Measurements from ENCODE around the gene SGIP1.
A peak's percentile ranks its signal among the peaks of the same experiment; 100 is the strongest.
"Not testable (repeated sequence)": the region's sequence is repeated elsewhere in the genome, so short reads cannot be mapped to it uniquely, and the experiment has no call there.

SGIP1 gene

DNA sequence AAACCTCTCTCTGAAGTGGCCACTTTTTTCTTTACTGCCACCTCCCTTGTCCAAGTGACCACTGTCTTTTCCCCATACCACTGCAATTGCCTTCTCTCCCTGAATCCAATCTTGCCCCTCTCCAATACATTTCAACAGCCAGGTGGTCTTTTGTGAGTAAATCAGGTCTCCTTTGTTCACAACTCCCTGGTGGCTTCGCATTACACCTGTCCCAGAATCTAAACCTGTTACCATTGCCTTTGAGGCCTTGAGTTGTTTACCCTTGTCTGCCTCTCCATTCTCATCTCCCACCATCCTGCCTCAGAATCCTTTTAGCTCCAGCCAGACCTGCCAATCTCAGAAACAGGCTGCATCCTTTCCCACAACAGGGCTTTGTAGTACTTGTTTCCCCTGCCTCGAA is 196.5 kb downstream of the SGIP1 start:
- DNase-seq (ENCODE audit: low spot score): no peak

DNA sequence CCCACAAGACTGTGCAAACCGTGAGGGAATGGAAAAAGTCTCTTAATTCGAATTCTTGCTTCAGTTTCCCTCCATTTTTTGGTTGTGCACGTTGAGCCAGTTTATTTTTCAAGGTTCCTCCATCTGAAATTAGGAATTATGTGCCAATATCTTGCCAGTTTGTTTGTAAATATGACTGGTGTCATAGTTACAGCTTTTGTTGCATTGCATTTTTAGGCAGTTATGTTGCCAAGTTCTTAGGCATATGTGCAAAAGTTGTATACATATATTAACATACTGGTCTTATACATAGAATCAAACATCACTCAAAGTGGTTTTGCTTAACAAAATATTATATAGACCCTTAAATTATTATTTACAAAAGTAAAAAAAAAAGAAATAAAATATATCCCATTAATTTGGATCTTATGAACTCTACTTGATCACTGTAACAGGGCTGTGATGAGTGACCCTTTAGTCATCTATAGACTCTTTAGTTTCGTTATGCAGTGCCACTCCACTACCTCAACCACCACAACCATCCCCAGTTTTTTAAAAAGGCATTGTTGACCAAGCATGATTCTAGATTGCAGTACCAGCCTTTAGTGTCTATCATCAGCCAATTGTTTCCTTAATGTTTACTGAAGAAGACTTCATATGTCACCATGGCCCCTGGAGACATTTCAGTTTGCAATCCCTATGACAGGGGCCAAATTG is 197.4 kb downstream of the SGIP1 start:
- no peak for DNase-seq (ENCODE audit: low spot score)

- DNase-seq (ENCODE audit: low spot score): peak; percentile 10
Measured at GRCh38 chr1:66732407-66733166, 198.6 kb downstream of the SGIP1 start.

GRCh38 chr1:66733348-66734017 is 199.5 kb downstream of the SGIP1 start:
- no peak for DNase-seq (ENCODE audit: low spot score)

- not testable (repeated sequence) for DNase-seq (ENCODE audit: low spot score)
Measured at GRCh38 chr1:66734531-66734930, 200.6 kb downstream of the SGIP1 start.

DNA sequence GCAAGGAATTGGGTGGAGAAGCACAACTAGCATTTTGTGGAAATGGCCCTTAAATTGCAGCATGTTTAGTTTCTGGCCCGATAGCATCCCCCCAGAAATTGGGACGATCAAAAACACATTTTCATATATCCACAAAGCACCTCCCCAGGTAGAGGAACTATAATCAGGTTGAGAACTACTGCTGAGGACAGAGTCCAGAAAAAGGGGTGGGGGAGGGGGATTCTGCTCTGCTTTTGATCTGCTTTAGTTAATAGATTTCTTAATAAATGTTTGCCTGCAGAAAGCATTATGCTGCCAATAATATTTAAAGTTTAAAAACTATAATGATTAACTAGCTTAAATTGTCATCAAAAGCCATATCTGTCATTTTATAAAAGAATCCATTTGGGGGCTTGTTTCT is 203.9 kb downstream of the SGIP1 start:
- no peak for DNase-seq (ENCODE audit: low spot score)

GRCh38 chr1:66739401-66740157 is 205.6 kb downstream of the SGIP1 start:
- DNase-seq (ENCODE audit: low spot score): no peak

GRCh38 chr1:66745451-66745850 is 211.5 kb downstream of the SGIP1 start:
- no peak for DNase-seq (ENCODE audit: low spot score)

- DNase-seq (ENCODE audit: low spot score): peak; percentile 32
Measured at GRCh38 chr1:66747501-66747900, 213.5 kb downstream of the SGIP1 start.

GRCh38 chr1:66750577-66750976 is 216.6 kb downstream of the SGIP1 start:
- DNase-seq (ENCODE audit: low spot score): no peak

DNA sequence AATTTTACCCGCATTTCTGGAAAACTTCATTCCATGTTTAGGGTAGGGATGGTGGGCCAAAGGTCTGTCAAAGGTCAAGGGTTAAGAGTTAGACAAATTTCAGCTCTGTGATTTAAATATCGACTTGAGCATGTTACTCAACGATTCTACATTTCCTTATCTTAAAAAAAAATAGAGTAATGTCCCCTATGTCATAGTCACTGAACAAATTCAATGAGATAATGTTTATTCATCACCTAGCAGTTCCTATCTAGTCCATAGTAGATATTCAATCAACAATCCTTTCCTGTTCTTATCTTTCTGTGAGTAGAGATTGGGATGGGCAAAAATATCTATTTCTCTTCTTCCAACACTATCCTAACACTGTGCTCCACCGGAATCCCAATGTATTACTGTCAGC is 217.2 kb downstream of the SGIP1 start:
- no peak for DNase-seq (ENCODE audit: low spot score)

DNA sequence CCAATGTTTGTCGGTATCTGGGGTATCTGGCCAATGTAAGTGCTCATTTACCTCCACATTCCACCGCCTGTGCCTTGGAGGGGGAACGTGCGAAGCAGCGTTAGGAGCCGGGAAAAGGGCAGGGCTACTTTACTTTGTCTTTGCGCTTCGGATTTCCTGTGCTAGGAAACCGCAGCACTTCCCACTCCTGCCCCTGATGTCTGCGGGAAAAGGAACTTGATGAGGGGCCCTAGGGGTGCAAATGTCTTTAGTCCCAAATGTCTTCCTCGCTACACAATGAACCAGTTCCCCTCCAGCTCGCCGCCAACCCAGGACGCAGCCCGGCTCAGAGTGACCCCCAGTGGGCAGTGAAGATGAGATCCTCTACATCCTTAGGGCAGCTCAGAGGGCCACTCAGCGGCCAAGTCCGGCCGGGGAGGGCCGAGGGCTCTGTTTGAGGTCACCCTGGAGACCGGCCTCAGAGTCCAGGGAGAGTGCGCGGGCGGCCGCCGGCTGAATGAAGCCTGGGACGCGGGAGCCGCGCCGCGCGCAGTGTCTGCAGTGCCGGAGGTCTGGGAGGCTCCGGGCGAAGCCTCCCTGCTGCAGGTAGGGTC is 218.1 kb downstream of the SGIP1 start, which contains the start of gene DYNLT5:
Gene DYNLT5 (plus strand): TSS at position 460 of the 593 bp plus-strand sequence. CDS start 2,200 bp downstream, outside the sequence.
- peak; percentile 76 for DNase-seq (ENCODE audit: low spot score)

GRCh38 chr1:66752671-66753371 is 218.9 kb downstream of the SGIP1 start:
- no peak for DNase-seq (ENCODE audit: low spot score)

DNA sequence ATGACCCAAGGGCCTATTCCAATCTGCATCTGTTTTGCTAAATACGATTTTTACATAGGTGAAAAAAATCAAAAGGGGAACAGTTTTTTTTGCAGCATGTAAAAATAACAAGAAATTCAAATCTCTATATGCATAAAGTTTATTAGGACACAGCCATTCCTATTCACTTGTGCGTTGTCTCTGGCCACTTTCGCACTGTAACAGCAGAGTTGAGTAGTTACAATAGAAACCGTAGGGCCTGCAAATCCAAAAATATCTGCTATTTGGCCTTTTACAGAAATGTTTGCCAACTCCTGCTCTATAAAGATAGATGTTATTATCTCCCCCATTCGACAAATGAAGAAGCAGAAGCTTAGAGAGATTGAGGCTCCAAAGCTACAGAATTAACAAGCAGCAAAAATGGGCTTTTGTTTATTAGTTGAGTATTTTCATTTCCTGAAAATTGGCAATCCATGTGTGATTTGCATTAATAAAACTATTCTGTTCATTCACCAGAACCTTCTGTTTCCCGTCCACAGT is 223.8 kb downstream of the SGIP1 start:
- DNase-seq (ENCODE audit: low spot score): no peak

DNA sequence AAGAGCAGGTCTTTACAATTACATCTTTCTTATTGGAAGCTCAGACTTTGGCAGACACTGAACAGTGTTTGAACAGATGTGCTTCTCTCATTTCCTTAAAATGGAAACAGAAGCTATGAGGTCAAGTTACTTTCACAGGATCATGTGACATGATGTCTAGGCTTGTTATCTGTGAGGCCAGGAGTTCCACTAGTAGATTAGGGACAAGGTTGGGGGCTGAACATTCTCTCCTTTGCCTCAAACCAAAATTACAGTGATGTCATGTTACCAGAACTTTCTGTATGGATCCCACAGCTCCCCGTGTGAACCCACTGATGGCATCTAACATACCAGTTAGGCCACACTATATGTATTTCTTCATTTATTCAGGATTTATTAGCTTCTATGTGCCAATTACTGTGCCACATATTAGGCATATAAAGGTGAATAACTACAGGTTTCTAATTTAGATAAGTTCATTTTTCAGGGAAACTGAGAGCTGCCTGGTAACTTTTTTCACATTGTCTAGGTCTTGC is 224.3 kb downstream of the SGIP1 start:
- no peak for DNase-seq (ENCODE audit: low spot score)

GRCh38 chr1:66760506-66760905 is 226.6 kb downstream of the SGIP1 start:
- DNase-seq (ENCODE audit: low spot score): no peak

DNA sequence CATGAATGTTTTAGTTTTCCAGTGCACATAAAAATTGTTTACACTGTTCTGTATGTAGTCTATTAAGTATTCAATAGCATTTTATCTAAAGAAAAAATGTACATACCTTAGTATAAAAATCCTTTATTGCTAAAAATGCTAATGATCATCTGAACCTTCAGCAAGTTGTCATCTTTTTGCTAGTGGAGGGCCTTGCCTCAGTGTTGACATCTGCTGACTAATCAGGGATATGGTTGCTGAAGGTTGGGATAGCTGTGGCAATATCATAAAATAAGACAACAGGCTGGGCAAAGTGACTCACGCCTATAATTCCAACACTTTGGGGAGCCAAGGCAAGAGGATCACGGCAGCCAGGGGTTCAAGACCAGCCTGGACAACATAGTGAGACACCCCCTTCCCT is 227.3 kb downstream of the SGIP1 start:
- DNase-seq (ENCODE audit: low spot score): peak; percentile 4

DNA sequence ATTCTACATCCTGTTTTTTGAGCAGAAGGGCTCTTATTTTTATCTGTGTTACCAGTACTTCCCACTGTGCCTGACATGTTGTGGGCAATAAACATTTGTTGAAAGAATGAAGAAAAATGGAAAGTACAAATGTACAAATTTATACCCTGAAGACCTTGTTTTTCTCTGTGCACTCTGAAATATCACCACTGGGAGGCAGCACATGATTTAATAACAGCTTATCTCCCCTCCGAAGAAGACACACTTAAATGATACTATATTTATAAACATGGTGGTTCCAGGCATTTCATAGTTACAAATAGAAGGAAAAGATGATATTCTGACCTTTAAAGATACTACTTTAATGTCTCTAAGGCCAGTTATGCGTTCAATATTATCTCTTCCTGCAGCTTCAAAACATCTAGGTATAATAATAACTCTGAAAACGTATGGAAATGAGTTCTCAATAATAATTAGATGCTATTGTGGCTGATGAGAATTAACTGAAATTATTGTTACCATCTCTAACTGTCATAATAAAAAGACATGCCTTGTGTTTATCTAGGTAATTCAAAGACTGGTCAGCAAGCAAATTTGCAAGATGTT is 231.1 kb downstream of the SGIP1 start:
- DNase-seq (ENCODE audit: low spot score): peak; percentile 64

DNA sequence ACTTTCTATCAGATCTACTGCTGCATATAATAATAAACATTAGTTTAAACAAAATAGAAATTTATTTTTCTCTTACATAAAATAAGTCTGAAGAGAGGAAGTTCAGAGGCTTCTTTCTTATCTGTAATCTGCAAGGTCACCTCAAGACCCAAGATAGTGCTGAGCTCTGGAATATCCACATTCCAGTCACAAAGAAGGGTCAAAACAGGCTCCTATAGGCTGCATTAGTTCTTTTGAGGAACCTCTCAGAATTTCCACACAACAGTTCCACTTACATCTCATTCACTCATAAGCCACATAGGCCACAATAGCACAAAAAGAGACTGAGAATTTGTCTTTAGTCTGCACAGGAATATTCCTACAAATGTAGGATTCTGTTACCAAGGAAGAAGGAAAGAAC is 233.7 kb downstream of the SGIP1 start:
- no peak for DNase-seq (ENCODE audit: low spot score)

- no peak for DNase-seq (ENCODE audit: low spot score)
Measured at GRCh38 chr1:66768965-66769364, 235.0 kb downstream of the SGIP1 start.
